Uterus (tissue), 2 donors: ENCODE data around the gene TNPO3.

Experiments used
- POLR2A ChIP-seq, 2 donors: fragments of 450-650 bp; IDR thresholded peaks; one replicate each; pipeline ENCODE4 v1.6.1; 2016; ENCODE audit warnings: antibody characterized with exemption in 2 of 2, mild to moderate bottlenecking in 1 of 2, moderate library complexity in 1 of 2
- TF ChIP-seq, protein P1 (sequence below), 4 experiments: fragments of 200-600 bp in 2 of 4; fragments of 450-650 bp in 2 of 4; sonication (generic) in 2 of 4; IDR thresholded peaks; one replicate each; pipeline ENCODE4 v1.5.1; 2016 to 2019; ENCODE audit warnings: antibody characterized with exemption in 4 of 4, mild to moderate bottlenecking in 2 of 4, moderate library complexity in 1 of 4

DNA sequence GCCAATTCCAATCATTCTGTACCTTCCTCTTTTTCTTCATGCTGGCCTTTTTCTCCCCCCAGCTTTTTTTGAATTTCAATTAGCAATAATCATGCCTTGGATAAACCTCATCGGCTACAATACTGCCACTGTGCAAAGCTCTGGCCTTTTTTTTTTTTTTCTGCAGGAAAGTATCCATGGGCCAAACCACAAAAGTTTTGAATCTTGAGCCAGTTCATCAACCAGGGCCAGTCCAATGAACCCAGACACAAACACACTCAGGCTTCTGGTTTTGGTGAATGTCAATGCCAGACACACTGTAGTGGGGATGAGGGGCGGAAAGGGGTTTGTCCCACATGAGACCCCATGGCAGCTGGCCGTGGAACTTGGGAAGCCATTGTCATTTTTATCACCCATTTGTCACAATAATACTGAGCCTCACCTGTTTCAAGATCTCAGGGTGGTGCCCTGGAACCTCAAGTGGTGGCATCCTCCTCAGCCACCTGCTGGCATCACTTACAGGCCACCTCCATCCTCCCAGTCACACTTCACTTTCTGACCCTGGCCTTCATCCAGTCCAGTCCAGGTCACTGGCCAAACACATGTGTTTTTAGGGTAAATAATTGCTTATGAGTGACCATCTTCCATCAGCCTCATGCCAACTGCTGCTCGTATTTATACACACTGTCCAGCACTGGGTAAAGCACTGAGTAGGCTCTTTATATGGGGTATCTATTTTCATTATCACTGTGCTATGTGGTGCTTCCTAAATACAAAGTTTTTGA, 48.8 kb upstream of the TNPO3 start:
- TF ChIP-seq, protein P1, sequence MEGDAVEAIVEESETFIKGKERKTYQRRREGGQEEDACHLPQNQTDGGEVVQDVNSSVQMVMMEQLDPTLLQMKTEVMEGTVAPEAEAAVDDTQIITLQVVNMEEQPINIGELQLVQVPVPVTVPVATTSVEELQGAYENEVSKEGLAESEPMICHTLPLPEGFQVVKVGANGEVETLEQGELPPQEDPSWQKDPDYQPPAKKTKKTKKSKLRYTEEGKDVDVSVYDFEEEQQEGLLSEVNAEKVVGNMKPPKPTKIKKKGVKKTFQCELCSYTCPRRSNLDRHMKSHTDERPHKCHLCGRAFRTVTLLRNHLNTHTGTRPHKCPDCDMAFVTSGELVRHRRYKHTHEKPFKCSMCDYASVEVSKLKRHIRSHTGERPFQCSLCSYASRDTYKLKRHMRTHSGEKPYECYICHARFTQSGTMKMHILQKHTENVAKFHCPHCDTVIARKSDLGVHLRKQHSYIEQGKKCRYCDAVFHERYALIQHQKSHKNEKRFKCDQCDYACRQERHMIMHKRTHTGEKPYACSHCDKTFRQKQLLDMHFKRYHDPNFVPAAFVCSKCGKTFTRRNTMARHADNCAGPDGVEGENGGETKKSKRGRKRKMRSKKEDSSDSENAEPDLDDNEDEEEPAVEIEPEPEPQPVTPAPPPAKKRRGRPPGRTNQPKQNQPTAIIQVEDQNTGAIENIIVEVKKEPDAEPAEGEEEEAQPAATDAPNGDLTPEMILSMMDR (IDR thresholded peaks at IDR 0.05), result no peak
- TF ChIP-seq POLR2A (IDR thresholded peaks at IDR 0.05), result no peak
